LNCAP (cell line): Measurements from ENCODE around the gene NUCB2.

Experiments
- CTCF ChIP-seq: fragments of 450-650 bp; IDR thresholded peaks from 2 replicates; pipeline ENCODE4 v1.5.1; 2017; ENCODE audit warnings: mild to moderate bottlenecking

The NUCB2 gene

GRCh38 chr11:17266781-17267180 lies 9.8 kb upstream of the NUCB2 start:
- TF ChIP-seq CTCF: no peak

GRCh38 chr11:17267576-17267975 lies 9.0 kb upstream of the NUCB2 start:
- no peak for TF ChIP-seq CTCF

DNA sequence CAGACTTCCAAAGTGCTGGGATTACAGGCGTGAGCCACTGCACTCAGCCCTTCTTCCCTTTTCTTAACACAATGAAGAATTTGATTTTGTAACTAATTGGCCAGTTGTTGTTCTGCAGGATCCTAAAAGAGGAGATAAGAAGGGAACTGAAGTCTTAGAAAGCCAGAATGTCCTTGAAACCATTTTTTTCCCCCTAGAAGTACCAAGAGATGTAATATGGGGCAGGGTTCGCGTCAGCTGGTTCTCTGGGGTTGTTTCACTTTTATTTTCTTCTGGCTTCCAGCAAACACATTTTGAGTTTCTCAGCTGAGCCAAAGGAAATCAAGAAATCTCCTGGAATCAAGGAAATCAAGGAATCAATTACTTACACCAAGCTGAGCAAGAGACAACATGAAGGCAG lies 7.6 kb upstream of the NUCB2 start:
- TF ChIP-seq CTCF: no peak

DNA sequence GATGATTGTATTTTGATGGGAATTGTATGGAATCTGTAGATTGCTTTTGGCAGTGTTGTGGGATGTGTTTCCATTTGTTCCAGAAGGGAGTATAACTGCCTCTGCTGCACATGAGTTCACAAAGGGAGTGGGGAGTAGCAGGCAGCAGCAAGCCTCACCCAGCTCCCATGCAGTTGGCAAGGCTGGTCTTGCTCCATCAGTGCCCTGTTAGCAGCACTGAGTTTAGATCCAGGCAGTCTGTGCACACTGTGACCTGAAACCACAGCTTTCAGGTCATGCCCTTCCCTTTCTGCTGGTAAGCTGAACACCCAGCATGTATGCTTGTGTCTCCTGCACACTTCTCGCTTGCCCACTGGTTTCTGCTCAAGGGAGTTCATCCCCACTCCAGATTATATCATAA lies 3.7 kb upstream of the NUCB2 start:
- TF ChIP-seq CTCF: no peak

DNA sequence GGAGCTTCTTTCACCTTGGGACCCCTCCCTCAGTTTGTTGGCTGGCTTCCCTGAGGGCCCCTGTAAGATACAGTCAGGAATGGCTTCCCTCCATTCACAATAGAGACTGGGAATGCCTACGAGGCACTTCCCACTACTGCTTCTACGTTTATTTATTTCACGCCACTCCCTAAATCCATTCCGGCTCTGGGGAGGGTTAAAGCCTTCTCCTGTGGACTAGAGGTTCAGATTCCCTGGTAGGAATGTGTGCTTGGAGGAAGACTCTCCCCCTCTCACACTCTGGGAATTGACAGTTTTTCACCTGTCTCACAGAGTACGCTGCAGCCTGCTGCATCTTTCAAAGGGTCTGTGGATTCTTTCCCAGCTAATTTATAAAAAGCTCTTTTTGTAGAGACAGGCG lies 3.3 kb upstream of the NUCB2 start:
- no peak for TF ChIP-seq CTCF

DNA sequence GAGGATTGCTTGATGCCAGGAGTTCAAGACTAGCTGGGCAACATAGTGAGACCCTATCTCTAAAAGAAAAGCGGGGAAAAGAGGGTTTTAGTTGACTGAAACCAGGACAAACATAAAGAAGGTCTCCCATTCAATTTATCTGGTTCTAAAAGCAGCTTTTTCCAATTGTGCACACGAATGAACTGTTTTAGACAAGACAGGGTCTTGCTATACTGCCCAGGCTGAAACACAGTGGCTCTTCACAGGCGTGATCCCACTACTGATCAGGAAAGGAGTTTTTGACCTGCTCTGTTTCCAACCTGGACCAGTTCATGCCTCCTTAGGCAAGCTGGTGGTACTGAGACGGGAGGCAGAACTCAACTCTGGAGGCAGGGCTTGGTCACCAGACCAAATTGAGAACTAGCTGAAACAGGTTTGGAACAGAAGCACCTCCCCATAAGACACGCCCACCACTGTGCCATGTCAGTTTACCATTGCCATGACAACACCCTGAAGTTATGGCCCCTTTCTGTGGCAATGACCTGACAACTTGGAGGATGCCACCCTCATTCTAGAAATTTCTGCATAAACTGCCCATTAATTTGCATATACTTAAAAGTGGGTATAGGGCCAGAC lies 2.8 kb upstream of the NUCB2 start:
- no peak for TF ChIP-seq CTCF

DNA sequence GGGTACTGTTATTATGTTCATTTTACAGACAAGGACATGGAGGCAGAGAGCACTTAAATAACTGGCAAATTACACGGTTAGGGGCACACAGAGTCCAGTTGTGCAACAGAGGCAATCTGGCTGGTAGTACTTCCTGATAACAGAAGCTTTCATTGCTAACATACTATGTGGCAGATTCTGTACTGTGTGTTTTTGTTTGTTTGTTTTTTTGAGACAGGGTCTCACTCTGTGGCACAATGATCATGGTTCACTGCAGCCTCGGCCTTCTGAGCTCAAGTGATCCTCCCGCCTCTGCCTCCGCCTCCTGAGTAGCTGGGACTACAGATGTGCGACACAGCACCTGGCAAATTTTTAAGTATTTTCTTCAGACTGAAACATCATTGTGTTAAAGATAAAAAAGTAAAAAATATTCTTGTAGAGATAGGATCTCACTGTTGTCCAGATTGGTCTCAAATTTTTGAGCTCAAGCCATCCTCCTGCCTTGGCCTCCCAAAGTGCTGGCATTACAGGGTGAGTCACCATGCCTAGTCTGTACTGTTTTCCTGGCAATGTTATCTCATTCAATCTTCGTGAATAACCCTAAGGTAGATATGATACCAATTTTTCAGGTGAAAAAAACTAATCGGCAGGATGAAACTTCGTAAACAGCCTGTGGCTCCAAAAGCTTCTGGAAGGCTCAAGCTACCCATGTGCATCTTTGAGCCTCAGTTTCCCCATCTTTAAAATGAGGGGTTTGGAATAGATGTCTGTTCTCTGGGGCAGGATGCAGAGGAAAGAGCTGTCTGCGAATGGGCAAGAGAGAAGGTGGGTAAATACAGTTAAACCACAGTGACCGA lies 921 bp upstream of the NUCB2 start:
- TF ChIP-seq CTCF: no peak
